Activated naive CD4-positive, alpha-beta T cell treated with anti-CD3 and anti-CD28 coated beads, Interleukin-2, amount 50 U/mL, for 16 hours (primary cell): Measurements from ENCODE around the gene P3H3.
A peak's percentile ranks its signal among the peaks of the same experiment; 100 is the strongest.
"Not testable (repeated sequence)": the region's sequence is repeated elsewhere in the genome, so short reads cannot be mapped to it uniquely, and the experiment has no call there.

ENCODE experiments used
- DNase-seq: peaks from one replicate; pipeline ENCODE4 v3.0.0-alpha.2; 2020

P3H3 gene

DNA sequence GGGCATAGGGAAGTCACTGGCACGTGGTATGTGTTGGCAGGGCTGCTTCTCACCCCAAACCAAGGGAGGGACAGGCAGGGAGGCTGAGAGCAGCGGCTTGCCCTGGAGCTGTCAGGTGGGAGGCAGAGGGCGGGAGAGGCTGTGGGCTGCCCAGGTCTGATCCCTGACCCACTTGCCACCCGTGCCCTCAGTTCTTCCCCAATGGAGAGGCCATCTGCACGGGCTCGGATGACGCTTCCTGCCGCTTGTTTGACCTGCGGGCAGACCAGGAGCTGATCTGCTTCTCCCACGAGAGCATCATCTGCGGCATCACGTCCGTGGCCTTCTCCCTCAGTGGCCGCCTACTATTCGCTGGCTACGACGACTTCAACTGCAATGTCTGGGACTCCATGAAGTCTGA is 17.2 kb downstream of the P3H3 start:
- DNase-seq, result no peak

DNA sequence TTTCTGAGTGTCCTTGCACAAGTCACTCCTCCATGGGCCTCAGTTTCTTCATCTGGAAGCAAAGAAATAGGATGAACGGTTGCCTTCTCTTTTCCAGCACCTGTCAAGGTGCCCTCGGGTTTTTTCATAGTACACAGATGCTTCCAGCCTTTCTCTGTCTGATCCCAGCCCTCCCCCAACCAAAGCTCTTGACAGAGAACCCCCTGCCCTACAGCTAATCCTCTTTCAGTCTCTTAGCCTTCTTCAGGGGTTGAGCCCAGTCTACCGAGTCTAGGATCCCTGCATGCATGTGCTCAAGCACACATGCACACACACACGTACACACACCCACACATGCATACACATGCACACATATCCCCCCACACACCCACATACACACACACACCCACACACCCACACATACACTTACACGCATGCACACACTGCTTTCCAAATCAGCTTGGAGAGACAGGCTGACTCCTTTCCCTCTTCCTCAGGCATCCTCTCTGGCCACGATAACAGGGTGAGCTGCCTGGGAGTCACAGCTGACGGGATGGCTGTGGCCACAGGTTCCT is 18.2 kb downstream of the P3H3 start:
- no peak for DNase-seq

DNA sequence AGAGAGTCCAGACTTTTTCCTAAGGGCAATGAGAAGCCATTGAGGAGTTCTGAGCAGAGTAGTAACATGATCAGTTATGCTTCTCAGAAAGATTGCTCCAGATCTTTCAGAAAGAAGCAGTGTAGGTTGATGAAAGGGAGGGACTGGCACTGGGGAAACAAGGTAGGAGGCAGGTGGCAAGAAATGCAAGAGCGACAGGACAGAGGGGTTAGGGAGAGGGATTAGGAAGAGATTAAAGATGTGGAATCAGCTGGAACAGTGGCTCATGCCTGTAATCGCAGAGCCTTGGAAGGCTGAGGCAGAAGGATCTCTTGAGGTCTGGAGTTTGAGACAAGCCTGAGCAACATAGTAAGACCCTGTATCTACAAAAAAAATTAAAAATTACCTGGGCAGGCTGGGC is 19.5 kb downstream of the P3H3 start:
- DNase-seq, result no peak

DNA sequence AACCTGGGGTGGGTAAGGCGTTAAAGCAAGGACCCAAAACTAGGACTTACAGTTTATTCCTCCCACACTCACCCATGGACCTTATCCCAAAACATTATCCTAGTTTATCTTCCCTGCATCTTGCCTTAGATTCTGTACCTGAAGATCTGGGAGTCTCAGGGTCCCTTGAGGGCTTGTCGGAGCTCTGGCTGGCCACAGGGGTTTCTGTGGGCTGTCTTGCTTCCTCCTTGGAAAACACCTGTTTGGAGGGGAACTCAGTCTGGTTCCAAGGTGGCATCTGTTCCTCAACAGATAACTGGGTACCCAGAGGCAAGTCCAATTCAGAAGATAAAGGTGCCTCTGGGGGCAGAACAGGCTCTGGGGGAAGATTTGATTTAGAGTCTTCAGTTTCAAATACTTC is 21.2 kb downstream of the P3H3 start:
- no peak for DNase-seq

DNA sequence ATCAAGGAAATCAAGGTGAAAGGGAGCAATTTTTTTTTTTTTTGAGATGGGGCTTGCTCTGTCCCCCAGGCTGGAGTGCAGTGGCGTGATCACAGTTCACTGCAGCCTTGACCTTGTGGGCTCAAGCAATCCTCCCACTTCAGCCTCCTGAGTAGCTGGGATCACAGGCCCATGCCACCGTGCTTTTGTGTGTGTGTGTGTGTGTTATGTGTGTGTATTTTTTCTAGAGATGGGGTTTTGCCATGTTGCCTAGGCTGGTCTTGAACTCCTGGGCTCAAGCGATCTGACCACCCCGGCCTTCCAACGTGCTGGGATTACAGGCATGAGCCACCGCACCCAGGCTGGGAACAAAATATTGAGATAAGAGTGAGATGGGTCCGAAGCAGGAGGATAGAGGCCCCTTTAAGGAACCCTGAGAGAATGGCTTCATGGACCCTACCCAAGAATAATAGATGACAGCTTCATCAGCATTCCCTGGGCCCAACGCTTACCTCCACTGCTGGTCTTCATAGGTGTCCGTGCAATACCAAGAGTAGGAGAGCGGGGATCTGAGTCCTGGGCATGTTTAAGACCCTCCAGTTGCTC is 21.9 kb downstream of the P3H3 start:
- DNase-seq, result no peak

DNA sequence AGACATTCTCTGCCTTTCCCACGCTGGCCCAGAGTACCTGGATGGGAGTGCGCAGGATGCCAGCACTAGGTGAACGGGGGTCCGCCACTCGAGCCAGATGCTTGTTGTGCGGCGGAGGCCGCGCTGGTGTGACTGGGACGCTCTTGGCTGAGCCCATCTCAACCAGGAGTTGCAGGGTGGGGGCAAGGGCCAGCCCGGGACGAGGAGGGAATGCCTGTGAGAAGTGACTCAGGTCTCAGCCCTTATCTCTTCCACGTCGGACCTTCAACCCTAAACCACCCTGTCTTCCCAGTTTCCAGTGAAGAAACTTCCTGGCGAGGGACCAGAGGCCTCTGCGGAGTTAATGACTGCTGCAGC is 22.6 kb downstream of the P3H3 start:
- no peak for DNase-seq

DNA sequence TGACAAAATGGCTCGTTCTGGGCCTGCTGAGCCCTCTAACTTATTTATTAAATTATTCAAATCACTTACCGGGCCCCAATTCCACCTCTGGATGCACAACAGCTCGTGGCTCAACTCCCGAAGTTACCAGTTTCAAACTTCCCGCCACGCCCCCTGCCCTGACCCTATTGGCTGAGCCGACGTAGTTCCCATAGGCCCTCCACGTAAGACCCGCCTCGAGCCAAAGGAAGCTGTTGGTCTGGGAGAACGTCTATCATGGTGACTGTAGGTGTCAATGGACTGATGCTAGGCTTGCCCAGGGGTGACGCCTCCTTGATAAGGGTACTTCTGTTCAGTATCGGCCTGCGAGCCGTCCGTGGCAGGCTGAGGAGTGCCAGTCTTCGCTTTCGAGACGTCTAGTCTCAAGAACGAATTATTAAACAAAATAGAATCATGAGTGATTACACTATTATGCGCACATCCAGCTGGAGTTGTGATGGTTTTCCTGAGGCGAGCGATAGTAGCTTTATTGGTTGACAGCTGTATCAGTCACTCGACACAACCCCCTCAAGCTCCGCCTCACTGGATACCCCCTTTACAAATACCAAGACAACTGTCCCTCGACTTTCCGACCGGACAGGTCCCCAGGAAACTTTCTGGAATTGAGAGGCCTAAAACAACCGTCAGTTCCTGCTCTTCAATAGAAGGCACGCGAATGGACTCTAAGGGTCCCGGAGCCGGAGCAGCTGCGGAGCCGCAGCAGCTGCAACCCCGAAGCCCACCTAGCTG is 23.1 kb downstream of the P3H3 start, which contains the start of gene CDCA3:
TSS of gene CDCA3 (minus strand) at position 134 of the 768 bp plus-strand sequence. CDS start 334 bp downstream, outside the sequence.
- peak; percentile 91 for DNase-seq

DNA sequence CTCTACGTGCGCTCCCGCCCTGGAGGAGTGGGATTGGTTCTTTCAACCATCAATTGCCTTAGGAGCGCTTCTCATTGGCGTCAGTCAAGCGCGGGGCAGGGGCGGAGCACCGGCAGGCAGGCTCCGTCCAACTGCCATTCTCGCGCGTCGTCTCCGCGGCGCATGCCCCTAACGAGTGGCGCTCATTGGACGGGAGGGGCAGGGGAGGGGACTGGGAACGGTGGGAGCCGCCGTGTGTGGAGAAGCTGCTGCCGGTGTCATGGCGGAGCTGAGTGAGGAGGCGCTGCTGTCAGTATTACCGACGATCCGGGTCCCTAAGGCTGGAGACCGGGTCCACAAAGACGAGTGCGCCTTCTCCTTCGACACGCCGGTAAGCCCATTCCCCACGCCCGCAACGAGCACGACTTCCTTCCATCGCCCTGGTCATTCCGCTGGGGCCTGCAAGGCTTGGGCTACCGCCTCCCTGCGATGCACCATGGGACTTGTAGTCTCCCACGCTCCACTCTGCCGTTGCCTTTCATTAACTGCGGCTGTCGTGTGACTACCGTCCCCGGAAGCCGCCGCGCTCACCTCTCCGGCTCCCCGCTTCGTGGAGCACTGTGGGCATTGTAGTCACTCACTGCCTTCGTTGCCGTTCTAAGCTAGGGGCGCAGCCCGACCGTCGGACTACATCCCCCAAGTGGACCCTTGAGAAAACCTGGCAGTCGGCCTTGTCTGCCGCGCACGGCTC is 23.9 kb downstream of the P3H3 start, which contains the start of gene USP5:
TSS of gene USP5 (plus strand) at position 230 of the 730 bp plus-strand sequence. CDS start at position 260, 30 bp downstream.
- DNase-seq, result peak; percentile 99

DNA sequence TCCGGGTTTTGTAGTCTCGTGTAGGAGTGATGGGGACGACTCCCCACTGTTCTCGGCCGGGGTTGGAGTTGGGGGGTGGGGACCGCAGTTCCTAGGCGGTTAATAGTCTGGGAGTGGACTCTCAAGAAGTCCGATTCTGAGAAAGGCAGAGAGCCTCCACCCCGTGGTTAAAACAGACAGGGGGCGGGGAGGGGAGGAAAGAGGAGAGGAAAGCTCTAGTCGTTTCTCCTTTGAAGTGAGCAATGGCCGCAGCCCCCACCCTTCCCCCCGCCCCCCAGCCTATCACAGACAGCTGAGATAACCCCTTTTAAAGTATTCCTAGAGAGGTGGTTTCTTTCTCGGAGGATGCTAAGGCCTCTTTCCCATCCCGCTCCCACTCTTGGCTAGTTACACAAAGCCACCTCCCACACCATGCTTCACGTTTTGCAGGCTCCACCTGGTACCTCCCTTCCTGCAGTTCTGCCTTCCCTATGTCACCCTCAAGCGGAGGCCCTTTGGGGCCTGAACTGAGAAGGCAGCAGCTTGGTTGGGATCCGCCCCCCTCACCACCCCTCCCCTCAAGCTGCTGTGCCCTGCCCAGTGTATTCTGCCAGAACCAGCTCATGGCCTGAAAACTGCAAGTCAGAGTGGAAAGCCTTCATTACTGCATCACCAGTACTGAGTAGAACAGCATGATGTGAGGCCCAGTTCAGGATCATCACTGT is 24.6 kb downstream of the P3H3 start:
- DNase-seq, result peak; percentile 81

DNA sequence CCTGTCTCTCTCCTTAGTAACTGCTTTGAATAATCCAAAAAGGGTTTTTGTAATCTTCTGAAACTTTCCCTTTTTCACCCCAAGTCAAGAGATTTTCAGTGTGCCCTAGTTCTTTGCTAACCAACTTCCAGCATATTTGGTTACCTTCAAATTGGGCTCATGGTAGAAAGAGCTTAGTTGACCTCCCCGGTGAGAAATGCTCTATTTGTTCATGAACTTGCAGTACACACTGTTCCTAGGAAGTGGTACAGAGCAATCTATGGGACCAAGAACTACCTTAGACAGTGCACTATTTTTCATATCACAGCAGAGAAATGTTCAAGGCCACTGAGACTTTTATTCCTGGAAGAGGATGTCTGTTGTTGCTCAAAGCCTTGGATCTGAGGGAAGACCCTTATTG is 25.4 kb downstream of the P3H3 start:
- no peak for DNase-seq

DNA sequence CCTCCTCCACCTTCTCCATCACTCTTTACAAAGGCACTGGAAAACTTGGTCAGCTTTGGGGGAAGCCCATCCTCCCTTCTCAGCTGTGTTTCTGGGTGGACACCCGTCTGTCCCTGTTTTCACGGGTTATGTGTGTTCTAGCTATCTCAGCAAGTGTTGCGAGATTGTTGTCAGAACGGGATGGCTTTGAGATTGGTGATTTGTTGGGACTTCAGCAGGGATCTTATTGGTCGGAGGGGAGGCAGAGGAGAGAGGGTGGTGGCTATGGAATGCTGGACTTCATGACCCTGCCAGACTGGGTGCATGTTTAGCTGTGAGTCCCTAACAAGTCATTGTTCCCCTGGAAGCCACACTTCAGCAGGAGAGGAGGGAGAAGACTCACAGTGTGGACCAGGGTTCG is 25.8 kb downstream of the P3H3 start:
- no peak for DNase-seq

DNA sequence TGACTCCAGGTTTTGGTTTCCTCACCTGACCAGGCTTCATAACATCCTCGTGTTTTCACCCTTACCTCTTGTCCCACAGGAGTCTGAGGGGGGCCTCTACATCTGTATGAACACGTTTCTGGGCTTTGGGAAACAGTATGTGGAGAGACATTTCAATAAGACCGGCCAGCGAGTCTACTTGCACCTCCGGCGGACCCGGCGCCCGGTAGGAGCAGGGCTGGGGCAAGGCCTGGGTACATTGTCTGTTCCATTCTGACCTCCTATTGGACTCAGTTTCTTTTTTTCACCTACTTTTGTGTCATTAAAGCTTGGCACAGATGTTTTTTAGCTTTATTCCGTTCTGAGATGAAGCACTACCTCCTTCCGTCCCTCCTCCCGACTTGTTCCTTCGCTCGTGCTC is 27.1 kb downstream of the P3H3 start:
- DNase-seq, result no peak

DNA sequence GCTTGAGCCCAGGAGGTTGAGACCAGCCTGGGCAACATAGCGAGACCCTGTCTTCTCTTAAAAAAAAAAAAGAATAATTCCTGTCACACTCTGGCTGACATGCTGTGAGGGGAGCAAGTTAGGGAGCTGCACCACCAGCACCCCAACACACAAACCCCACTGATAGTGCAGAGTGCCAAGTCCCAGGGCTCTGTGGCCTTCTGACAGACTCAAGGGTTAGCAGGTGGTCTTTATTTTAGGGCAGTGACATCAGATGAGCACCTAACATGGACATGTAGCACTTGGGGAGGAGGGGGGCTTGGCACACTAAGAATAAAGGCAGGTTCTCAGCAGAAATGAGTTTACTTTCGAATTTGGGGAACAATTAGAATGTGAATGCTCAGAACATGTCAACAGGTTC is 30.6 kb downstream of the P3H3 start:
- no peak for DNase-seq

DNA sequence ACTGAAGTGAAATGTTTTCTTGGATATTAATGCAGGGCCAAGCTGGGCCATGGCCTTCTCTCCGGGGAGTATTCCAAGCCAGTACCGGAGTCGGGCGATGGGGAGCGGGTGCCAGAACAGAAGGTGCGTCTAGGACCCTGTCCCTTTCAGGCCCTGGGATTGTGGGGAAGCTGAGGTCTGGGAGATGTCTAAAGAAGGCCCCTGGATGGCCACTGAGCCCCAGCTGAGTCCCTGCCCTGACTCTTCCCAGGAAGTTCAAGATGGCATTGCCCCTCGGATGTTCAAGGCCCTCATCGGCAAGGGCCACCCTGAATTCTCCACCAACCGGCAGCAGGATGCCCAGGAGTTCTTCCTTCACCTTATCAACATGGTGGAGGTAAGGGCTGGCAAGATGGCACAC is 31.9 kb downstream of the P3H3 start:
- no peak for DNase-seq

DNA sequence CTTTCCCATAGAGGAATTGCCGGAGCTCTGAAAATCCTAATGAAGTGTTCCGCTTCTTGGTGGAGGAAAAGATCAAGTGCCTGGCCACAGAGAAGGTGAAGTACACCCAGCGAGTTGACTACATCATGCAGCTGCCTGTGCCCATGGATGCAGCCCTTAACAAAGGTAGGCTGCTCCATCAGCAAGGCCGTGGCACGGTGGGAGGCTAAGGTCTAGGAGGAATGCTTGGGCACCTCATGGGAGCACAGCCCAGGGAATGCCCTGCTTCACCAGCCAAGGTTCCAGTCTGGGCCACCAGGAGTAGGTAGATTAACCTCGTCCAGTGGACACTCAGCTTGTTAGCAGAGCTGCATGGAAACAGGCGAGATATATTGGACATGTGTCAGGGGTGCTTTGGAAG is 32.7 kb downstream of the P3H3 start:
- no peak for DNase-seq

DNA sequence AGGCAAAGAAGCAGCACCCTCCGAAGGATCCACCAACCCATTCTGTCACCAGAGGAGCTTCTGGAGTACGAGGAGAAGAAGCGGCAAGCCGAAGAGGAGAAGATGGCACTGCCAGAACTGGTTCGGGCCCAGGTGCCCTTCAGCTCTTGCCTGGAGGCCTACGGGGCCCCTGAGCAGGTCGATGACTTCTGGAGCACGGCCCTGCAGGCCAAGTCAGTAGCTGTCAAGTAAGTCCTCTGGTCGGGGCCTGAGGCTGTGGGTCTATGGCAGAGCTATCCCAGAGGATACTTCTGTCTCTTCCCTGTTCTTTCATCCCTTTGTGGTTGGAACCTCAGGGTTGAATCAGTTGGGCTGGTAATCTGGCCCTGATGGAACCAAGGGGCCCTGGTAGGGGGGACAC is 33.2 kb downstream of the P3H3 start:
- no peak for DNase-seq

DNA sequence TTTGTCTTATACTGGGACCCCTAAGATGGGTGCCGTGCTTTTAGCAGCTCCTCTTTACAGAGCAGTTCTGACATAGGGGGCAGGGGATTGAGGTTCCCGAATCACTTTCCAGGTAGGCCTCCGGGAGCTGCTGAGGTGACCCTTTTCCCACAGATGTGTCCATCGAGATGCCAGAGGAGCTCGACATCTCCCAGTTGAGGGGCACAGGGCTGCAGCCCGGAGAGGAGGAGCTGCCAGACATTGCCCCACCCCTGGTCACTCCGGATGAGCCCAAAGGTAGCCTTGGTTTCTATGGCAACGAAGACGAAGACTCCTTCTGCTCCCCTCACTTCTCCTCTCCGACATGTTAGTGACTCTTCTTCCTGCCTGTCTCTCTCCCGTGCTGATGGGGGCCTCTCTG is 34.8 kb downstream of the P3H3 start:
- no peak for DNase-seq

DNA sequence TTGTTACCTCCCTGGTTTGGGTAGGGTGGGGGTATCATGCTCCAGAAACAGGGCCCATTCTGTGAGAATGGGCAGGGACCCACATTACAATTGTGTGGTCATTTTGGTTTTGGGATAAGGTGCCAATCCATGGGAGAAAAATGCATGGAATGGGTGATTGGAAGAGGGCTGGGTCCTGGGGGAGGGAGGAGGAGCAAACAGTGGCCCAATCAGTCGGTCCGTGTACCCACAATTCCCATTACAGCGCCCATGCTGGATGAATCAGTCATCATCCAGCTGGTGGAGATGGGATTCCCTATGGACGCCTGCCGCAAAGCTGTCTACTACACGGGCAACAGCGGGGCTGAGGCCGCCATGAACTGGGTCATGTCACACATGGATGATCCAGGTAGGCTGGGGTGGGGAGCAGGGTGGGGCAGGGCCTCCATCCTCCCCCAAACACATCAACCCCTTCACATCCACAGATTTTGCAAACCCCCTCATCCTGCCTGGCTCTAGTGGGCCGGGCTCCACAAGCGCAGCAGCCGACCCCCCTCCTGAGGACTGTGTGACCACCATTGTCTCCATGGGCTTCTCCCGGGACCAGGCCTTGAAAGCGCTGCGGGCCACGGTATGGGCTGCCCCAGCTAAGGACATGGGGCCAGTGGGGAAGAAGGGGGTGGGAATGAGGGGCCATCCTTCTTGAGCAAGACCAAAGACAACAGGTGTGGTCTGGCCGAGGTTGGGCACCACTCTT is 35.5 kb downstream of the P3H3 start:
- no peak for DNase-seq

DNA sequence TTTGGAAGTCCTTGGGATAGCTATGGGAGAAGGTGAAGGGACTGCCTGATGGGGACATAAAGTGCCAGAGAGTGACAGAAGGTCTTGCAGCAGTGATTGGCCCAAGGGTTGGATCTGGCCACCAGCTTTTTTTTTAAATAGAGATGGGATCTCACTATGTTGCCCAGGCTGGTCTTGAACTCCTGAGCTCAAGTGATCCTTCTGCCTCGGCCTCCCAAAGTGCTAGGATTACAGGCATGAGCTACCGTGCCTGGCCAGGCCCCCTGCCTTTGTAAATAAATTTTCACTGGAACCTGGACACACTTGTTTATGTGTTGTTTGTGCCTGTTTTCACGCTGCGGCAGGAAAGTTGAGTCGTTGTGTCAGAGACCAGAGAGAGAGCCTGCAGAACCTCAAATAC is 37.1 kb downstream of the P3H3 start:
- DNase-seq, result not testable (repeated sequence)

DNA sequence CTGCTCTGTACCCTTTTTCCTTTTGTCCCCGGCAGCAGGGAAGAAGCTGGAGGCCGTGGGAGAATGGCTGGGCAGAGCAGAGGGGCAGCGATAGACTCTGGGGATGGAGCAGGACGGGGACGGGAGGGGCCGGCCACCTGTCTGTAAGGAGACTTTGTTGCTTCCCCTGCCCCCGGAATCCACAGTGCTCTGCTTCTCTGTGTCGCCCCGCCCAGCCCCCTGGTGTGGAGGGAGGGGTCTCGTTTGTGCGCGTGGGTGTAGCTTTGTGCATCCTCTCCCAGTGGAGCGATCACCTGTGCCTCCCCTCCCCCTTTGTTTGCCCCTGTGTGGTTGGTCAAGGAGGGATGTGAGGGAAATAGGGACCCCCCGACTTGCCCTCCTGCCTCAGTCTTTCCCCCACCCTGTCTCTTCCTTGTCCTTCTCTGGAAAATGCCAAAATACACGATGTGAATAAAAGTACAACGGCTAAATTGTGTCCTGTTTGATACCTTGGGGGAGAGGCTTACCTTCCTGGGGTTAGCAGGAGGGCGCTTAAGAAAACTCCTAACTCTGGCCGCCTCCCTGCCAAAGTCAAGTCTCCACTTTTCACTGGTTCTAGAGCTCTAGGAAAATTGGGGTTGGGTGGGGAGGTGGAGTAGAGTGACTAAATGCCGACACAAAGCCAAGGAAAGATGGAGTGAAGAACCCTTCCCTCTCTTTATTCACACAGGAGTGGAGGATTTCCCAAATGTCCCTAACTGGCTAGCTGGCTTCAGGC is 38.1 kb downstream of the P3H3 start:
- no peak for DNase-seq

DNA sequence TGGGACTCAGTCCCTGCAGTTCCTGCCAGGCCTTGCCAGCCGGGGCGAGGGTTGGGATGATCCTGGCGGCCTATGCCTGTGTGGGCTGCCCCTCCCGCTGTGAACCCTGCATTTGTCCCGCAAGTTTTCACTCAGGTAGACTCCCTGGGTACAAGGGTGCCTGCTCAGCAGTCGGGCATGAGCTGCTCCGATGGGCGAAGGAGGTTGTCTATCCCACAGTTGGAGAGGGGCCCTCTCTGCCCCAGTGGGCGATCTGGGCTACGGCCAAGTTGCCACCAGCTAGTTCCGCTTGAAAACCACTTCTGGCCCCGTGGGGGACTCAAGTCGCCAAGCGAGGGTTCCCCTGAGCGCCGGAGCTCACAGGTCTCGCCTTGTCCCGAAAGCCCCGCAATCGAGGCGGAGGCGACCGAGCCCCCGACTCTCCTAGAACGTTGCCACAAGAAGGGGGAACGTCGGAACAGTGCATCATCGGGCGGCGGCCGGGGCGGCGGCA is 38.8 kb downstream of the P3H3 start:
- no peak for DNase-seq
